HG03520 (cell line): ENCODE measurements around the gene IST1.
"Not testable (repeated sequence)": the region's sequence is repeated elsewhere in the genome, so short reads cannot be mapped to it uniquely, and the experiment has no call there.

Experiments
- ATAC-seq: cut with Tn5 transposase; IDR thresholded peaks from one replicate; pipeline ENCODE4 v1.9.1; 2021; ENCODE audit warnings: mild to moderate bottlenecking, moderate library complexity; ENCODE audit not compliant: unreplicated experiment

Gene IST1

GRCh38 chr16:71880176-71880575 is 15.2 kb upstream of the IST1 start:
- no peak for ATAC-seq

GRCh38 chr16:71882505-71883167 is 12.7 kb upstream of the IST1 start:
- ATAC-seq: peak; percentile 4

- peak; percentile 47 for ATAC-seq
Measured at GRCh38 chr16:71883168-71883848, 12.0 kb upstream of the IST1 start.

- ATAC-seq: peak; percentile 40
Measured at GRCh38 chr16:71883849-71884638, 11.3 kb upstream of the IST1 start, which contains the start of gene ZNF821. ZNF821 (minus strand) TSS chr16:71884182; CDS start chr16:71879946, 4,236 bp downstream.

- no peak for ATAC-seq
Measured at GRCh38 chr16:71885261-71885650, 10.1 kb upstream of the IST1 start.

- no peak for ATAC-seq
Measured at GRCh38 chr16:71889147-71889546, 6.2 kb upstream of the IST1 start.

GRCh38 chr16:71893888-71894228 is 1.5 kb upstream of the IST1 start:
- ATAC-seq: no peak

GRCh38 chr16:71894229-71894920 is 956 bp upstream of the IST1 start:
- peak; percentile 12 for ATAC-seq

- ATAC-seq: peak; percentile 16
Measured at GRCh38 chr16:71895679-71896365, 491 bp downstream of the IST1 start.

GRCh38 chr16:71896764-71897368 is 1.5 kb downstream of the IST1 start:
- no peak for ATAC-seq

- no peak for ATAC-seq
Measured at GRCh38 chr16:71899171-71899570, 3.8 kb downstream of the IST1 start.

- ATAC-seq: no peak
Measured at GRCh38 chr16:71902656-71903365, 7.5 kb downstream of the IST1 start.

GRCh38 chr16:71903608-71904007 is 8.3 kb downstream of the IST1 start:
- no peak for ATAC-seq

- ATAC-seq: no peak
Measured at GRCh38 chr16:71904239-71904638, 8.9 kb downstream of the IST1 start.

- not testable (repeated sequence) for ATAC-seq
Measured at GRCh38 chr16:71905765-71906164, 10.4 kb downstream of the IST1 start.

GRCh38 chr16:71911121-71911520 is 15.8 kb downstream of the IST1 start:
- ATAC-seq: no peak

- no peak for ATAC-seq
Measured at GRCh38 chr16:71912534-71913275, 17.4 kb downstream of the IST1 start.

GRCh38 chr16:71914802-71915201 is 19.5 kb downstream of the IST1 start:
- no peak for ATAC-seq

- ATAC-seq: no peak
Measured at GRCh38 chr16:71915350-71915749, 20.0 kb downstream of the IST1 start.
